Heart right ventricle (tissue), 16 donors: ENCODE data around the gene MAGI2. TPM values are rescaled to one million over a fixed set of nuclear protein-coding genes. Genes with fewer than 3 reads are reported as not detected.

Source experiments
- ATAC-seq, 8 donors: fragments of 200-7000 bp; cut with Tn5 transposase; one replicate each; pipeline ENCODE4 v1.9.1; 2020; ENCODE audit warnings: mild to moderate bottlenecking in 8 of 8, moderate library complexity in 8 of 8, moderate number of reproducible peaks in 1 of 8
- DNase-seq, 2 donors: peaks; one replicate each; pipeline ENCODE4 v3.0.0-alpha.2; 2020
- H3K27ac ChIP-seq, 10 donors: fragments of 200-600 bp; sonication (generic) in 2 of 10; one replicate each; pipeline versions ENCODE4 v1.5.0 to v1.8.0; 2020 to 2022; ENCODE audit warnings: mild to moderate bottlenecking in 3 of 10
- H3K27me3 ChIP-seq, 7 donors: fragments of 200-600 bp; one replicate each; pipeline ENCODE4 v1.8.0; 2021 to 2022; ENCODE audit warnings: mild to moderate bottlenecking in 2 of 7
- H3K36me3 ChIP-seq, 9 donors: fragments of 200-600 bp; sonication (generic) in 1 of 9; one replicate each; pipeline versions ENCODE4 v1.5.0 to v1.8.0; 2020 to 2022; ENCODE audit warnings: mild to moderate bottlenecking in 2 of 9
- H3K4me1 ChIP-seq, 9 donors: fragments of 200-600 bp; sonication (generic) in 1 of 9; one replicate each; pipeline versions ENCODE4 v1.5.0 to v1.8.0; 2020 to 2022; ENCODE audit warnings: mild to moderate bottlenecking in 4 of 9
- H3K4me3 ChIP-seq, 10 donors: fragments of 200-600 bp; sonication (generic) in 2 of 10; one replicate each; pipeline versions ENCODE4 v1.5.0 to v1.8.0; 2020 to 2022; ENCODE audit warnings: mild to moderate bottlenecking in 7 of 10, moderate library complexity in 2 of 10
- H3K9me3 ChIP-seq, 11 donors: fragments of 200-600 bp in 10 of 11; sonication (generic) in 2 of 11; one replicate each; pipeline versions ENCODE4 v1.5.0 to v1.8.0; 2013 to 2022; ENCODE audit warnings: mild to moderate bottlenecking in 2 of 11, control low read depth in 1 of 11, moderate library complexity in 1 of 11
- WGBS, 2 donors: extraction: QIAGEN DNeasy Blood & Tissue Kit; methylation state at CpG; one replicate each; pipeline ENCODE4 v1.1.7; 2013; ENCODE audit warnings: inconsistent platforms in 1 of 2; 5-methylcytosine and 5-hydroxymethylcytosine counted together
- intact Hi-C, 10 donors: fragments of 100-400 bp; cut with DNase I; formaldehyde crosslinking; loops; one replicate each; pipeline versions ENCODE4 v1.11.1 to v1.14.2; 2022
- polyA plus RNA-seq, 2 donors: library from polyadenylated mRNA; stranded (reverse); fragments of 200-250 nt; gene quantifications; one replicate each; pipeline ENCODE4 v1.2.3, GENCODE V29; 2013
- total RNA-seq, 10 donors: library from RNA; stranded (reverse); fragmentation: NEBNext Ultra II Directional in 3 of 10; extraction: Animal tissue kit (Norgen Biotek cat#: 25700) in 3 of 10; gene quantifications; one replicate each; pipeline versions ENCODE4 v1.2.1 to v1.2.4, GENCODE V29; 2021 to 2023
- TF ChIP-seq, protein P1 (sequence below), 9 donors: fragments of 200-600 bp; sonication (generic) in 2 of 9; IDR thresholded peaks; one replicate each; pipeline versions ENCODE4 v1.5.0 to v1.8.0; 2021 to 2022; ENCODE audit warnings: antibody characterized with exemption in 9 of 9, mild to moderate bottlenecking in 5 of 9, moderate library complexity in 1 of 9
- donor health status: Arrhythmogenic right ventricular cardiomyopathy.
- donor health status: ischemic (EF 13 %, LVEDD 7.1; RV severe dilation, severe dysfunction).
- donor health status: healthy with polysubstance abuse.
- donor health status: DM: no; HTN: yes; CAD: no.
- donor health status: DM: no; HTN: no; CAD: no.
- donor health status: ischemic (EF 25% LVEDD 6.9; RV normal size, moderate dysfunction).
- donor health status: ischemic (EF 25% LVEDD 5.7; RV mildly dilated, moderate dysfunction).
- donor health status: healthy.
- donor health status: DM: yes; HTN: yes; CAD: no.
- donor health status: Ischemic cardiomyopathy.
- donor health status: ischemic (EF 35%, LVEDD 5.7; RV mildly dilated, moderate dysfunction).
- donor health status: nonischemic (EF 11% LVEDD 7.7; RV severe dilation, severe dysfunction).
- donor health status: DM: yes; HTN: yes; CAD: no.
- donor health status: PGD.
- donor health status: ischemic (EF 29% LVEDD 5.4; RV normal size, mild dysfunction).
- donor health status: nonischemic (EF 23%, LVEDD 6.1; RV moderate dilation, normal function).

Gene MAGI2
- total and polyA plus RNA-seq, 12 donors: 0.83 to 6.0 (median 4.1) TPM

DNA sequence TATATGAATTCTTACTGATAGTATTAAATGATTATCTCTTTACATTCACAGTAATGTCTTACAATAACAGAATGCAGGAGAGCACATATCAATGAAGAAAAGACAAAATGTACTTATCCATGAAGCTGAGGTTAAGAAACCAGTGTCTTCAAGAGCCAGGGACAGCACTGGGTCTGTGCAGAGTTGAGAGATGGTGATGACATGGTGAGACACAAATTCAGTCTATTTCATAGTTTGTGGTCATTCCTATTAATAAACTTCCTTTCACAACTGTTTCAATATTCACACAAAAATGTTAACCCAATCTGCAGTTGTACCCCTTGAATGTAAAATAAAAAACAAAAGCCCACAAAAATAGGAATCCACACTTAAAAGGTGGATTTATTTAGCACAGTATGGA, 5.3 kb upstream of the MAGI2 start:
- peaks cover 4 to 38% (median 22%) of the 10 kb centered on the region in 9 donors for H3K4me1 ChIP-seq
- H3K27ac ChIP-seq: no peak overlapping the region
- intact Hi-C loops: loop anchor here in 3 of 10 donors (10.0 kb wide), 3 partner anchors 54 to 154 kb away; no protein-coding TSS in a partner anchor

DNA sequence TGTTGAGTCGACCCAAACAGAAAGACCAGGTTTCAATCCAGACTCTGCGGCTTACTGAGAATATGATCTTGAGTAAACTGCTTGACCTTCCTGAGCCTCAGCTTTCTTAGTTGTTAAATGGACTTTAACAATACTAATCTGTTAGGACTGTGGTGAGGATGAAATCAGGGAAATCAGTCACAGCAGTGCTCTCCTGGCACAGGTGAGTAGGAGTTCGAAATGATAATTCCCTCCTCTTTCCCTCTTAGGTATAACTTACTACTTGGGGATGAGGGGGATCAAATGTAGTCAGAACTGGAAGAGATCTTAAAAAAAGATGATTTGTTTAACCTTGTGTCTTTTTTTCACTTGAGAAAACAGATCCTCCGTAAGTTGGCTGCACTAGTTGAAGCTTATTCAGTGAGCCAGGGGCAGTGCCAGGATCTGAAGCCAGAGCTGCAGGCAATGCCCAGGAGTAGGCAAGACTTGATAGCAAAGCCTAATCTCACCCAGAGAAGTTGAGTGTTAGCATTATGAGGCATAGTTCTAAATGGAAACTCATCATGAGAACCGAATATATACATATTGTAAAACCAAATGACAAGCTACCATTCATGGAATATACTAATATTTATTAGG, 1.8 kb upstream of the MAGI2 start:
- Histone ChIP-seq H3K27me3 (peaks cover 0 to 41% (median 0%) of the 10 kb centered on the region in 7 donors), H3K4me1 (peaks cover 4 to 39% (median 18%) of the 10 kb centered on the region in 9 donors), H3K27ac (peak overlapping the region in 4 of 10 donors; percentile 87 to 98 (median 97)), H3K36me3 (peaks cover 0 to 28% (median 0%) of the 10 kb centered on the region in 9 donors), H3K4me3 (peak overlapping the region in 9 of 10 donors; percentile 71 to 95 (median 83)), H3K9me3 (no peaks in the 10 kb centered on the region)
- intact Hi-C loops: loop anchor here in 3 of 10 donors (10.0 kb wide), 3 partner anchors 50 to 150 kb away; no protein-coding TSS in a partner anchor
- DNase-seq: peak in 1 of 2 donors; percentile 15
- 69 to 73% methylated on average over 5 of the region's 5 CpGs for WGBS, 2 donors
- TF ChIP-seq, protein P1, sequence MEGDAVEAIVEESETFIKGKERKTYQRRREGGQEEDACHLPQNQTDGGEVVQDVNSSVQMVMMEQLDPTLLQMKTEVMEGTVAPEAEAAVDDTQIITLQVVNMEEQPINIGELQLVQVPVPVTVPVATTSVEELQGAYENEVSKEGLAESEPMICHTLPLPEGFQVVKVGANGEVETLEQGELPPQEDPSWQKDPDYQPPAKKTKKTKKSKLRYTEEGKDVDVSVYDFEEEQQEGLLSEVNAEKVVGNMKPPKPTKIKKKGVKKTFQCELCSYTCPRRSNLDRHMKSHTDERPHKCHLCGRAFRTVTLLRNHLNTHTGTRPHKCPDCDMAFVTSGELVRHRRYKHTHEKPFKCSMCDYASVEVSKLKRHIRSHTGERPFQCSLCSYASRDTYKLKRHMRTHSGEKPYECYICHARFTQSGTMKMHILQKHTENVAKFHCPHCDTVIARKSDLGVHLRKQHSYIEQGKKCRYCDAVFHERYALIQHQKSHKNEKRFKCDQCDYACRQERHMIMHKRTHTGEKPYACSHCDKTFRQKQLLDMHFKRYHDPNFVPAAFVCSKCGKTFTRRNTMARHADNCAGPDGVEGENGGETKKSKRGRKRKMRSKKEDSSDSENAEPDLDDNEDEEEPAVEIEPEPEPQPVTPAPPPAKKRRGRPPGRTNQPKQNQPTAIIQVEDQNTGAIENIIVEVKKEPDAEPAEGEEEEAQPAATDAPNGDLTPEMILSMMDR (IDR thresholded peaks at IDR 0.05): no peak
- no peak for ATAC-seq

More for the DNA sequence above, 5.3 kb upstream of the MAGI2 start:
- H3K27me3 ChIP-seq: peaks cover 0 to 12% (median 0%) of the 10 kb centered on the region in 7 donors
- DNase-seq (no peak), ATAC-seq (no peak)
- no peaks in the 10 kb centered on the region for H3K9me3 ChIP-seq
- peaks cover 0 to 54% (median 0%) of the 10 kb centered on the region in 9 donors for H3K36me3 ChIP-seq
- TF ChIP-seq, protein P1 (IDR thresholded peaks at IDR 0.05): no peak
- H3K4me3 ChIP-seq: no peak overlapping the region

DNA sequence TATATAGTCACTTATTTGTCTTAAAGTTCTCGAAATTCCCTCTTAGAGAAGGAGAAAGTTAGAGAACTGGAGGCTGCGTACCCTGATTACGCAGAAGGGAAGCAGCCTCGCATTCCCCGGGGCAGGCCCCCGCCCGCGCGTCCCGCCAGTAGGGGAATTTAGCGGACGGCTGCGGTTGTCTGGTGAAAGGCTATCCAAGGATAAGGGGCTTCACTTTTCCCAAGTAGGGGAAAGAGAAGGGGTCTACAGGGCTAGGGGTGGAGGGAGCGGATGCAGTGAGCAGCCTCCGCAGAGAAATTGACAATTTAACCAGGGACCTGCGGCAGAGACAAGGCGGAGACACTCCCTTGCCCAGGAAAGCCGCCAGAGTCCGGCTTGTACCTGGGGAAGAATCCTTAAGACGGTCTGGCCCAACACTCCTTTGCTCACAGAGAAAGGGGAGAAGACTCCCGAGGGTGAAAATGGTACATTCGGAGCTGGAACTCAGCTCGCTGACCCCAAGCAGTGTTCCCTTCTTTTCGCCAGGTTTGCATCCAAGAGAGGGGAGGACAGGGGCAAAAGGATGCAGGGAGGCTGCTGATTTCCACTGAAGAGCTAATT, 994 bp upstream of the MAGI2 start:
- DNase-seq (peak; percentile 28 to 44), ATAC-seq (peak in 7 of 8 donors; percentile 18 to 56 (median 43))
- Histone ChIP-seq H3K36me3 (peaks cover 0 to 20% (median 0%) of the 10 kb centered on the region in 9 donors), H3K27ac (peak overlapping the region; percentile 87 to 98 (median 93)), H3K4me1 (peaks cover 4 to 39% (median 18%) of the 10 kb centered on the region in 9 donors), H3K9me3 (no peaks in the 10 kb centered on the region), H3K27me3 (peaks cover 0 to 41% (median 0%) of the 10 kb centered on the region in 7 donors), H3K4me3 (peak overlapping the region; percentile 64 to 95 (median 83))
- TF ChIP-seq, protein P1 (IDR thresholded peaks at IDR 0.05): peak in 2 of 9 donors; percentile 10 to 21
- intact Hi-C loops: loop anchor here in 4 of 10 donors (5.0 to 10.0 kb wide), 5 partner anchors 47 to 150 kb away; no protein-coding TSS in a partner anchor
- 7 to 8% methylated on average over 24 of the region's 24 CpGs for WGBS, 2 donors

DNA sequence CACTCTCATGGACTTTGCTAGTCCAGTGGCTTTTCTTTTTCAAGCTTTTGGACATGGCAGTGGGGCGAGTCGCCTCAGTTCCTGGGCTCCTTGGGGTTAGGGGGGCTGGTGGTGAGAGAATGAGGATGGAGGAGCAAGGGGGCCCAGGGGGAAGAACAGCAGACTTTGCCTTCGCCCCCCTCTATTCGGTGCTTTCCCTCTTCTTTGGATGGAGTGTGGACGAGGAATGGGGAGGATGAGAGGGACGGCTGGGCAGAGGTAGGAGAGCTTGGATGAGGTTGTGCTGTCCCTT, 255 bp downstream of the MAGI2 start:
- H3K4me3 ChIP-seq: peak overlapping the region; percentile 64 to 95 (median 83)
- WGBS, 2 donors: 0 to 1% methylated on average over 6 of the region's 6 CpGs
- DNase-seq (no peak), ATAC-seq (no peak)
- intact Hi-C loops: loop anchor here in 4 of 10 donors (5.0 to 10.0 kb wide), 5 partner anchors 46 to 148 kb away; no protein-coding TSS in a partner anchor
- peak overlapping the region; percentile 87 to 98 (median 93) for H3K27ac ChIP-seq
- H3K9me3 ChIP-seq: no peaks in the 10 kb centered on the region
- peaks cover 0 to 41% (median 0%) of the 10 kb centered on the region in 7 donors for H3K27me3 ChIP-seq
- peaks cover 0 to 11% (median 0%) of the 10 kb centered on the region in 9 donors for H3K36me3 ChIP-seq
- peaks cover 4 to 39% (median 18%) of the 10 kb centered on the region in 9 donors for H3K4me1 ChIP-seq
- TF ChIP-seq, protein P1 (IDR thresholded peaks at IDR 0.05): no peak
